ENCODE results near the gene IGSF9.

Gene IGSF9

DNA sequence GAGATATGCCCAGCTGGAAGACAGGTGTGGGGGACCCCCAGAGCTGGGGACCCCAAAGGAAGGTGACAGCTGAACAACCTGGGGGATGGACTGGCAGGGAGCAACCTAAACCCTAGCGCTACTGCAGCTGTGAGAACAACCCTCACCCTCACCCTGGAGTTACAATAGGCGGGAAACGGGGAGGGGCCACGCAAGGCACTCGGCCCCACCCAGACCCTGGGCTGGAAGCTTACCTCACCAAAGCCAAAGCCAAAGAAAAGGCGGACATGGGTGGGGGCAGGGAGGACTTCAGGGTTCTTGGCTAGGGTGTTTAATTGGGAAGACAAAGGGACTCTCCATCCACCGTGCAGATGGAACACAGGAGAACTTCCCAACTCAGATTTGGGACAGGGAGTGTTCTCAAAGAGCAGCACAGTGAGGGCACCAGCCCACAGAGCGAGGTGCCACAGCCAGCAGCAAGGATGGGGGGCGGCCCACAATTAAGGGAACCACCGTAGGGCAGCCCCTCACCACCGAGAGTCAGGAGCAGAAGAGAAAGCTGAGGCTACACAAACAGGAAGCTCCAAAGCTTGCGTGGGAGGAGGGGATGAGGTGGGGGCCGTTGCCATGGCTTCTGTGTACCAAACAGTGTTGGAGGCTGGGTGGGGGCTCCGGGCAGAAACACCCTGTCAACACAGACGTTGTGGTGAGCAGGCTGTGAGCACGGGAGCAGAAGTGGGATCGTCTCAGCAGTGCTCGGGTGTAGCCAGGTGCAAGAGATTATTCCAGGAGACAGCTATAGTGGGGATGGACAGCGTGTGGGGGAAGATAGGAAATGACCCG is 22.0 kb downstream of the IGSF9 start:
- CTCF ChIA-PET, result interaction anchor here (0.6 kb wide), 1 partner anchor 245 kb away, joined by 9 read pairs; no protein-coding TSS in a partner anchor
- TF ChIP-seq TARDBP (IDR thresholded peaks at IDR 0.05) (no peak), ZNF384 (IDR thresholded peaks at IDR 0.05) (no peak)
- peak; percentile 54 for DNase-seq (ENCODE audit: extremely low spot score)
- POLR2A ChIA-PET, result interaction anchor here (1.7 to 3.7 kb wide), 6 partner anchors 7 to 45 kb away, joined by 5 to 24 read pairs (median 8); partner anchors contain the start of gene IGSF9

DNA sequence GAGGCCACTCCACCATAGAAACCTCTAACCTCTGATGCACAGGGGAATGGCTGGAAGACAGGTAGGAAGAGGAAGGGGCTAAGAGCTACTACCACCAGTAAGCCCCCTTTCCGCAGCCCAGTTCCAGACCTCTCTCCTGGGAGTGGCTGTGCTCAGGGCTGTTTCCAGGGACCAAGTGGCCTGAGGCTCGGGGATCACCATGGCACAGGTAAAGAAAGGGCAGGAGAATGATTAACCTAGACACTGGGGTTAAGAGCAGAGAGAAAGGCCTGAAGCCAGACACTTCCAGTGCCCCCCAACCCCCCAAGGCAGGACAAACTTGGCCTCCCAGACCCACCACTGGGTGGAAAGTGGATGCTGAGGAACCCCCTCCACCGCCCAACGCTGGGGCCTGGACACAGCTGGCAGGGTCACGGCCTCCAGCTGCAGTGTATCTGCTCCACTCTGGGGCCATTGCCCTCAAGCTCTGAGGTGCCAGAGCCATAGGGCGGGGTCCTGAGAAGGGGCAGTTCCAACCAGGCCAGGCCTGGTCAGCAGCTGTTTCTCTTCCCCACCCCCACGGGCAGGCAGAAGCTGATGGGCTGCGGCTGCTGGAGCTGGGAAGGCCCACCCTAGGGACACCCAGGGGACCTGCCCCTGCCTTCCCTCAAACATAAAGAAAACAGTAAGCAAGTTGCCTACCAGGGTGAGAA is 22.8 kb downstream of the IGSF9 start:
- DNase-seq (ENCODE audit: extremely low spot score), result no peak
- ChIA-PET CTCF (interaction anchor here (0.6 kb wide), 1 partner anchor 246 kb away, joined by 9 read pairs; no protein-coding TSS in a partner anchor), POLR2A (interaction anchor here (3.7 kb wide), 1 partner anchor 7 kb away, joined by 24 read pairs; no protein-coding TSS in a partner anchor)
- TF ChIP-seq ZNF384 (IDR thresholded peaks at IDR 0.05) (no peak), SP1 (IDR thresholded peaks at IDR 0.05) (no peak), FOXM1 (IDR thresholded peaks at IDR 0.05; ENCODE audit: borderline replicate concordance) (no peak), ELF4 (IDR thresholded peaks at IDR 0.05) (no peak), BHLHE40 (IDR thresholded peaks at IDR 0.05; ENCODE audit: borderline replicate concordance) (no peak)

DNA sequence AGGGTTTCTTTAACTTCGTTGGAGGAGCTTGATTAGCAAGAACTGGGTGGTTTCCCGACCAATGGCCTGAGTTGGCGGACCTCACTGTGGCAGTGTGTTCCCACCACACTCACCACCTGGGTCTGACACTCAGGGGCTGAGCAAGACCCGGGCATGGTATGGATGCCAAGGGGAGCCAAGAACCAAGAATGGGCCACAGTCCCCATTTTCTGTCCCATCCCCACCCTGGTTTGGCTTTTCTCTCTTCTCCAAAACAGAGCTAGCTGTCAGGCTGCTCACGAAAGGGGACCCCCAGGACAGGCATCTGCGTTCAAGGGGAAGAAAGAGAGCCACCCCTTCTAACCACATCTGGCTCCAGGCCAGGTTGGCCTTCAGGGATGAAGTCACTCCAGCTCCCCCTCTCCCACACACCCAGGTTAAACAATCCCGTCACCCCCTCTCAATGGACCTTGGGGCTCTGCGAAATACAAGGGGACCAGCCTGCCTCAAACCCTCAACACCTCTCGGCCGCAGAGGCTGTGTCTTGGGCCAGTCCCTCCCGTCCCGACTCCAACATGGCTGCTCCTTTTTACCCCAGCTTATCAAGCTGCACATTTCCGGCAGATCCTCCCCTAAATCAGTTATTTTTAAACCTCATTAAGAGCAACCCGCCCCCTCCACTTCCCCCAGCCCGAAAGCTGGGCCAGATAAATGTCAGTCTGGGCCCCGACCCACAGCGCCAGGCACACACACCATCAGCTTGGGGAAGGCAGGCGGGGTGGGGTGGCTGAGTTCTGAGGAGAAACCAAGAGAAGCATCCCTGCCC is 23.5 kb downstream of the IGSF9 start:
- no peak for DNase-seq (ENCODE audit: extremely low spot score)
- POLR2A ChIA-PET, result no interaction called here
- CTCF ChIA-PET, result interaction anchor here (0.6 kb wide), 1 partner anchor 84 kb away, joined by 4 read pairs; no protein-coding TSS in a partner anchor
- TF ChIP-seq, protein P1, sequence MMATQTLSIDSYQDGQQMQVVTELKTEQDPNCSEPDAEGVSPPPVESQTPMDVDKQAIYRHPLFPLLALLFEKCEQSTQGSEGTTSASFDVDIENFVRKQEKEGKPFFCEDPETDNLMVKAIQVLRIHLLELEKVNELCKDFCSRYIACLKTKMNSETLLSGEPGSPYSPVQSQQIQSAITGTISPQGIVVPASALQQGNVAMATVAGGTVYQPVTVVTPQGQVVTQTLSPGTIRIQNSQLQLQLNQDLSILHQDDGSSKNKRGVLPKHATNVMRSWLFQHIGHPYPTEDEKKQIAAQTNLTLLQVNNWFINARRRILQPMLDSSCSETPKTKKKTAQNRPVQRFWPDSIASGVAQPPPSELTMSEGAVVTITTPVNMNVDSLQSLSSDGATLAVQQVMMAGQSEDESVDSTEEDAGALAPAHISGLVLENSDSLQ (IDR thresholded peaks at IDR 0.05), result no peak
- no peak for TF ChIP-seq SP1 (IDR thresholded peaks at IDR 0.05)
- TF ChIP-seq TARDBP (IDR thresholded peaks at IDR 0.05), result no peak
- TF ChIP-seq CTBP1 (IDR thresholded peaks at IDR 0.05; ENCODE audit: borderline replicate concordance), result no peak
- TF ChIP-seq LEF1 (IDR thresholded peaks at IDR 0.05; ENCODE audit: borderline replicate concordance), result no peak
- TF ChIP-seq FOXA1 (IDR thresholded peaks at IDR 0.05), result no peak
- no peak for TF ChIP-seq NFRKB (IDR thresholded peaks at IDR 0.05)
- no peak for TF ChIP-seq L3MBTL2 (conservative IDR thresholded peaks at IDR 0.05)
- no peak for TF ChIP-seq ELF4 (IDR thresholded peaks at IDR 0.05)
- no peak for TF ChIP-seq ARNT (IDR thresholded peaks at IDR 0.05)
- TF ChIP-seq SUZ12 (IDR thresholded peaks at IDR 0.05), result no peak
- no peak for TF ChIP-seq BHLHE40 (IDR thresholded peaks at IDR 0.05; ENCODE audit: borderline replicate concordance)
- TF ChIP-seq HDGF (IDR thresholded peaks at IDR 0.05; ENCODE audit: borderline replicate concordance), result no peak
- TF ChIP-seq FOXM1 (IDR thresholded peaks at IDR 0.05; ENCODE audit: borderline replicate concordance), result no peak
- no peak for TF ChIP-seq ZNF384 (IDR thresholded peaks at IDR 0.05)
- no peak for TF ChIP-seq FOXK2 (IDR thresholded peaks at IDR 0.05)

DNA sequence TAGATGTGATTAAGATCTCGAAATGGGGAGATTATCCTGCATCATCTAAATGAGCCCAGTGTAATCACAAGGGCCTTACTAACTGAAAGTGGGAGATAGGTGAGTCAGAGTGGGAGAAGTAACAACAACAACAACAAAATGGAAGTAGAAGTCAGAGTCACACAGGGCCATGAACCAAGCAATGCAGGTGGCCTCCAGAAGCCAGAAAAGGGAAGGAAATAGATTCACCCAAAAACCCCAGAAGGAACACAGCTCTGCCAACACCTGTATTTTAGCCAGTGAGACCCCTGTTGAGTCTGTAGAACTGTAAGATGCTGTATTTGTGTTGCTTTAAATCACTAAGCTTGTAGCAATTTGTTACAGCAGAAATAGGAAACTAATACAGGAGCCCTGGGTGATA is 24.2 kb downstream of the IGSF9 start:
- ChIA-PET CTCF (interaction anchor here (0.6 kb wide), 1 partner anchor 85 kb away, joined by 4 read pairs; no protein-coding TSS in a partner anchor), POLR2A (no interaction called here)
- no peak for DNase-seq (ENCODE audit: extremely low spot score)
- no peak for TF ChIP-seq TARDBP (IDR thresholded peaks at IDR 0.05)
- TF ChIP-seq ARNT (IDR thresholded peaks at IDR 0.05), result no peak
- TF ChIP-seq L3MBTL2 (conservative IDR thresholded peaks at IDR 0.05), result no peak
- no peak for TF ChIP-seq SP1 (IDR thresholded peaks at IDR 0.05)
- TF ChIP-seq FOXK2 (IDR thresholded peaks at IDR 0.05), result no peak
- no peak for TF ChIP-seq ELF4 (IDR thresholded peaks at IDR 0.05)
- no peak for TF ChIP-seq SUZ12 (IDR thresholded peaks at IDR 0.05)
- TF ChIP-seq HDGF (IDR thresholded peaks at IDR 0.05; ENCODE audit: borderline replicate concordance), result no peak
- TF ChIP-seq NFRKB (IDR thresholded peaks at IDR 0.05), result no peak
- TF ChIP-seq, protein P1 (IDR thresholded peaks at IDR 0.05), result no peak
- TF ChIP-seq BHLHE40 (IDR thresholded peaks at IDR 0.05; ENCODE audit: borderline replicate concordance), result no peak
- TF ChIP-seq FOXM1 (IDR thresholded peaks at IDR 0.05; ENCODE audit: borderline replicate concordance), result no peak

DNA sequence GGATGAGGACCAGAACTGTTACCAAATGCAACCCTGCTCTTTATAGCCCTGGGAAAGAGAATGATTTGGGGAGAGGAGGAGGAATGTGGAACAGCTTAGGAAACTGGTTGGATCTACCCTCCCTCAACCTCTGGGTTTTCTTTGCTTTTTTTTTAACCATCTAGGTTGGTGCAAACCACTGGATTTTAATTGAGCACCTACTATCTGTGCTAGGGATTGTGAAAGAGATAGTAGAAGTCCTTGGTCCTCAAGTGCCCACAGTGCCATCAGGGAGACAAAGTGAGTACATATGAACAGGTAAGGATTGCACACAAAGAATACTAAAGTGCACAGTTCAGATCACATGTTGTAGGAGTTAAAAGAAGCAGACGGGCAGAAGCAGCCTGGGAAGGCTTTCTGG is 24.8 kb downstream of the IGSF9 start:
- ChIA-PET CTCF (no interaction called here), POLR2A (no interaction called here)
- TF ChIP-seq LEF1 (IDR thresholded peaks at IDR 0.05; ENCODE audit: borderline replicate concordance), result no peak
- no peak for TF ChIP-seq HDGF (IDR thresholded peaks at IDR 0.05; ENCODE audit: borderline replicate concordance)
- no peak for TF ChIP-seq TARDBP (IDR thresholded peaks at IDR 0.05)
- no peak for TF ChIP-seq ZNF384 (IDR thresholded peaks at IDR 0.05)
- DNase-seq (ENCODE audit: extremely low spot score), result no peak

DNA sequence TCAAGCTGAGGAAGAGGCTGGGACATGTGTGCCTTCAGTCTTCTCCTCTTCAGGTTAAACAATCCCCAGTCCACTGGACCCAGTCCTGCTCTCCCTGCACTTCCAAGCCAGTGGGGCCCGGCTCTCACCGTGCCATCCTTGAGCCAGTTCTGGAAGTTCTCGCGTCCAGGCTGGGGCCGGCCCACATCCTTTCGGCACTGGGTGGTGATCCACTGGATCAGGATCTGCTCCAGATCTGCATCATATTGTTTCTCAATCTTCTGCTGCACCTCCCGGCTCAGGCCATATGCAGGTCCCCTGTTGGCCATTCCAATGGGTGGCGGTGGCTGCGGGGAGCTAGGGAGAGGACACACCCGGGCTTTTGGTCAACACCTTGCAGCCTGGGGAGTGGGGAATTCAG is 25.2 kb downstream of the IGSF9 start:
- ChIA-PET CTCF (no interaction called here), POLR2A (no interaction called here)
- TF ChIP-seq L3MBTL2 (conservative IDR thresholded peaks at IDR 0.05), result no peak
- no peak for TF ChIP-seq SP1 (IDR thresholded peaks at IDR 0.05)
- TF ChIP-seq SUZ12 (IDR thresholded peaks at IDR 0.05), result no peak
- no peak for TF ChIP-seq LEF1 (IDR thresholded peaks at IDR 0.05; ENCODE audit: borderline replicate concordance)
- no peak for TF ChIP-seq HDGF (IDR thresholded peaks at IDR 0.05; ENCODE audit: borderline replicate concordance)
- TF ChIP-seq FOXK2 (IDR thresholded peaks at IDR 0.05), result no peak
- TF ChIP-seq ARNT (IDR thresholded peaks at IDR 0.05), result no peak
- no peak for TF ChIP-seq BHLHE40 (IDR thresholded peaks at IDR 0.05; ENCODE audit: borderline replicate concordance)
- no peak for TF ChIP-seq NFRKB (IDR thresholded peaks at IDR 0.05)
- no peak for TF ChIP-seq ZNF384 (IDR thresholded peaks at IDR 0.05)
- TF ChIP-seq, protein P1 (IDR thresholded peaks at IDR 0.05), result no peak
- no peak for TF ChIP-seq CTBP1 (IDR thresholded peaks at IDR 0.05; ENCODE audit: borderline replicate concordance)
- TF ChIP-seq FOXM1 (IDR thresholded peaks at IDR 0.05; ENCODE audit: borderline replicate concordance), result no peak
- no peak for TF ChIP-seq ELF4 (IDR thresholded peaks at IDR 0.05)
- no peak for TF ChIP-seq TARDBP (IDR thresholded peaks at IDR 0.05)
- no peak for TF ChIP-seq FOXA1 (IDR thresholded peaks at IDR 0.05)
- DNase-seq (ENCODE audit: extremely low spot score), result no peak
